T-cell (primary cell): ENCODE measurements around the gene CD180. TPM values are rescaled to one million over a fixed set of nuclear protein-coding genes. Genes with fewer than 3 reads are reported as not detected.

Experiments
- ATAC-seq, 4 experiments: fragments of 200-7000 bp in 3 of 4; fragments of 150-1000 bp in 1 of 4; cut with Tn5 transposase; replicated peaks in 1 of 4; 1 replicate in 3 of 4; 2 replicates in 1 of 4; pipeline ENCODE4 v1.10.0; 2021; ENCODE audit warnings: moderate library complexity in 3 of 4, mild to moderate bottlenecking in 2 of 4, moderate number of reproducible peaks in 1 of 4
- CTCF ChIA-PET, 2 donors: fragments of 300-600 bp; sonication (Branson Sonifier 250); formaldehyde crosslinking; loops; one replicate each; lab custom pipeline; 2022; ENCODE audit warnings: antibody characterized with exemption in 2 of 2; lab: Charles Lee
- POLR2A ChIA-PET, 2 donors: fragments of 300-600 bp; sonication (Branson Sonifier 250); formaldehyde crosslinking; loops; one replicate each; lab custom pipeline; 2022; ENCODE audit warnings: antibody characterized with exemption in 2 of 2; lab: Charles Lee
- DNase-seq, 35 experiments: peaks; one replicate each; pipeline versions ENCODE4 v3.0.0 to v3.0.0-alpha.2; 2013 to 2023
- H3K27ac ChIP-seq: one replicate; pipeline ENCODE4 v1.5.1; 2013; ENCODE audit warnings: low read length
- H3K27me3 ChIP-seq, 2 experiments: replicated peaks in 1 of 2; 1 replicate in 1 of 2; 2 replicates in 1 of 2; pipeline versions ENCODE4 v1.6.1 to v1.7.0; 2013; ENCODE audit warnings: low read length in 1 of 2, mixed read lengths in 1 of 2; ENCODE audit not compliant: control insufficient read depth in 2 of 2, insufficient read depth in 2 of 2; ENCODE audit errors: extremely low read depth in 1 of 2
- H3K36me3 ChIP-seq, 2 donors: 1 replicate in 1 of 2; 2 replicates in 1 of 2; pipeline versions ENCODE4 v1.6.1 to v1.7.0; 2013; ENCODE audit warnings: low read length in 1 of 2; ENCODE audit not compliant: control insufficient read depth in 2 of 2, insufficient read depth in 1 of 2; ENCODE audit errors: extremely low read depth in 1 of 2
- H3K4me1 ChIP-seq, 2 experiments: 1 replicate in 1 of 2; 2 replicates in 1 of 2; pipeline versions ENCODE4 v1.6.1 to v1.7.0; 2013; ENCODE audit warnings: low read length in 2 of 2, mixed read lengths in 1 of 2; ENCODE audit not compliant: insufficient read depth in 2 of 2, control insufficient read depth in 1 of 2; ENCODE audit errors: extremely low read depth in 1 of 2
- H3K4me3 ChIP-seq, 2 donors: 1 replicate in 1 of 2; 2 replicates in 1 of 2; pipeline versions ENCODE4 v1.5.1 to v1.7.0; 2013; ENCODE audit warnings: mild to moderate bottlenecking in 2 of 2, low read length in 1 of 2, moderate library complexity in 1 of 2; ENCODE audit not compliant: control insufficient read depth in 1 of 2; ENCODE audit errors: extremely low read depth in 1 of 2
- H3K9me3 ChIP-seq: 2 replicates; pipeline ENCODE4 v1.7.0; 2013
- H3K27ac Mint-ChIP-seq, 2 donors: one replicate each; pipeline ENCODE4 v1.8.0; 2020 to 2021; ENCODE audit warnings: mild to moderate bottlenecking in 2 of 2, mixed read lengths in 2 of 2
- H3K27me3 Mint-ChIP-seq, 2 donors: one replicate each; pipeline ENCODE4 v1.8.0; 2021 to 2022; ENCODE audit warnings: mixed read lengths in 2 of 2
- H3K36me3 Mint-ChIP-seq: one replicate; pipeline ENCODE4 v1.8.0; 2021; ENCODE audit warnings: mixed read lengths
- H3K4me1 Mint-ChIP-seq, 3 donors: one replicate each; pipeline ENCODE4 v1.8.0; 2020 to 2022; ENCODE audit warnings: mixed read lengths in 3 of 3, mild to moderate bottlenecking in 1 of 3
- H3K4me3 Mint-ChIP-seq, 3 donors: one replicate each; pipeline ENCODE4 v1.8.0; 2020 to 2022; ENCODE audit warnings: mild to moderate bottlenecking in 3 of 3, mixed read lengths in 3 of 3, moderate library complexity in 3 of 3
- H3K9me3 Mint-ChIP-seq, 3 donors: one replicate each; pipeline ENCODE4 v1.8.0; 2020 to 2022; ENCODE audit warnings: mixed read lengths in 3 of 3
- WGBS: methylation state at CpG from one replicate; pipeline ENCODE4 v1.1.5; 2013; ENCODE audit warnings: missing lambda C conversion rate; ENCODE audit not compliant: insufficient coverage; 5-methylcytosine and 5-hydroxymethylcytosine counted together
- total RNA-seq, 35 experiments: library from RNA in 6 of 35; stranded (reverse) in 6 of 35; fragments of 120-200 nt in 1 of 35; gene quantifications; one replicate each; pipeline versions ENCODE4 v1.2.1 to v1.2.4 and lab custom pipeline; 2013 to 2026

The CD180 gene
- total RNA-seq, 5 donors from 2014 or later (not counting 1 experiment from before 2014, with no cell fraction given) = 0.16 to 1.3 (median 0.73) TPM

- Mint-ChIP-seq H3K4me1 (peaks cover 72 to 86% (median 75%) of the 10 kb centered on the region in 3 donors), H3K36me3 (peaks cover 32% of the 10 kb centered on the region), H3K27me3 (no peaks in the 10 kb centered on the region), H3K9me3 (no peaks in the 10 kb centered on the region), H3K27ac (peak overlapping the region; percentile 99), H3K4me3 (peak overlapping the region; percentile 81 to 87 (median 84))
- 85% methylated on average over 12 of the region's 17 CpGs for WGBS
- Histone ChIP-seq H3K9me3 (no peaks in the 10 kb centered on the region), H3K27ac (peak overlapping the region; percentile 95), H3K36me3 (peaks cover 19 to 21% of the 10 kb centered on the region in 2 donors), H3K4me3 (peak overlapping the region; percentile 17 to 72), H3K4me1 (peaks cover 43 to 59% of the 10 kb centered on the region in 2 experiments), H3K27me3 (no peaks in the 10 kb centered on the region)
- POLR2A ChIA-PET = interaction anchor here (0.7 kb wide), 2 partner anchors 51 to 332 kb away, joined by 3 read pairs; no protein-coding TSS in a partner anchor
- DNase-seq (no peak), ATAC-seq (no peak)
- CTCF ChIA-PET = interaction anchor here (1.0 to 6.2 kb wide), 3 partner anchors 38 to 43 kb away, joined by 4 to 119 read pairs (median 5); no protein-coding TSS in a partner anchor
Observed at GRCh38 chr5:67164856-67165525, 31.6 kb downstream of the CD180 start.

GRCh38 chr5:67163863-67164595 is 32.6 kb downstream of the CD180 start:
- Histone ChIP-seq H3K36me3 (peaks cover 19 to 21% of the 10 kb centered on the region in 2 donors), H3K27me3 (no peaks in the 10 kb centered on the region), H3K4me1 (peaks cover 51 to 66% of the 10 kb centered on the region in 2 experiments), H3K27ac (peak overlapping the region; percentile 95), H3K9me3 (no peaks in the 10 kb centered on the region), H3K4me3 (peak overlapping the region; percentile 17 to 72)
- Mint-ChIP-seq H3K36me3 (peaks cover 32% of the 10 kb centered on the region), H3K9me3 (no peaks in the 10 kb centered on the region), H3K27ac (peak overlapping the region; percentile 99), H3K4me1 (peaks cover 80 to 92% (median 84%) of the 10 kb centered on the region in 3 donors), H3K27me3 (no peaks in the 10 kb centered on the region), H3K4me3 (peak overlapping the region; percentile 39 to 87 (median 84))
- ATAC-seq (no peak), DNase-seq (no peak)
- WGBS = 94% methylated on average over 26 of the region's 33 CpGs
- ChIA-PET CTCF (interaction anchor here (1.2 to 6.2 kb wide), 2 partner anchors 43 to 44 kb away, joined by 5 to 119 read pairs; no protein-coding TSS in a partner anchor), POLR2A (interaction anchor here (0.7 kb wide), 2 partner anchors 51 to 331 kb away, joined by 3 read pairs; no protein-coding TSS in a partner anchor)

GRCh38 chr5:67163231-67163756 is 33.3 kb downstream of the CD180 start:
- Mint-ChIP-seq H3K4me3 (peak overlapping the region in 2 of 3 donors; percentile 84 to 87), H3K27me3 (no peaks in the 10 kb centered on the region), H3K9me3 (no peaks in the 10 kb centered on the region), H3K36me3 (peaks cover 32% of the 10 kb centered on the region), H3K27ac (peak overlapping the region; percentile 94 to 95), H3K4me1 (peaks cover 83 to 92% (median 84%) of the 10 kb centered on the region in 3 donors)
- POLR2A ChIA-PET = no interaction called here
- Histone ChIP-seq H3K4me3 (peak overlapping the region in 1 of 2 donors; percentile 72), H3K36me3 (peaks cover 19 to 21% of the 10 kb centered on the region in 2 donors), H3K4me1 (peaks cover 53 to 70% of the 10 kb centered on the region in 2 experiments), H3K27me3 (no peaks in the 10 kb centered on the region), H3K27ac (peak overlapping the region; percentile 95), H3K9me3 (no peaks in the 10 kb centered on the region)
- DNase-seq = no peak
- WGBS = 97% methylated on average over 43 of the region's 44 CpGs
- CTCF ChIA-PET = interaction anchor here (0.8 to 6.2 kb wide), 8 partner anchors 17 to 83 kb away, joined by 3 to 119 read pairs (median 5); no protein-coding TSS in a partner anchor
- no peak for ATAC-seq

DNA sequence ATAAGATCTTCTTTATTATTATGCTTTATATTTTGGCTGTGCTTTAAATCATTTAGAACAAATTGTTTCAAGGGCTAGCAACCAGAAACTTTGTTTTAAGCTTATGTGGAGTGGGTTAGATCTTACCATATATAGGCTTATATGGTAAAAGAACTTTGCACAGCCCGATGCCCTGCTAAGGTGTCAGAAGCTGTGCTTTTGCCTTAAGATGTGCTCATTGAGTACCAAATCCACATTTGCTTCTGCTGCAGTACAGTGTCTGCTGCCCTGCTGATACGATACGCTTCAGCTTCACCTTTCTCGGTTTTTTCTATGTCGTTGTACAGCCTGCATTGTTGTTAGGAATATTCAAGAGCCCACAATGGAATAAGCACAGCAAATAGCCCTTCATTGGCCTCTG is 34.8 kb downstream of the CD180 start:
- Mint-ChIP-seq H3K36me3 (peaks cover 25% of the 10 kb centered on the region), H3K4me3 (peak overlapping the region; percentile 17 to 87 (median 52)), H3K27ac (peak overlapping the region; percentile 94 to 95), H3K9me3 (no peaks in the 10 kb centered on the region), H3K27me3 (no peaks in the 10 kb centered on the region), H3K4me1 (peaks cover 80 to 91% (median 81%) of the 10 kb centered on the region in 3 donors)
- H3K9me3 ChIP-seq = no peaks in the 10 kb centered on the region
- H3K27me3 ChIP-seq = no peaks in the 10 kb centered on the region
- CTCF ChIA-PET = interaction anchor here (1.0 to 3.3 kb wide), 6 partner anchors 19 to 1091 kb away, joined by 3 to 27 read pairs (median 6); no protein-coding TSS in a partner anchor
- H3K27ac ChIP-seq = peak overlapping the region; percentile 57
- peaks cover 19 to 21% of the 10 kb centered on the region in 2 donors for H3K36me3 ChIP-seq
- POLR2A ChIA-PET = interaction anchor here (0.6 to 1.7 kb wide), 5 partner anchors 19 to 1270 kb away, joined by 3 to 9 read pairs (median 3); no protein-coding TSS in a partner anchor
- DNase-seq (no peak), ATAC-seq (no peak)
- H3K4me3 ChIP-seq = peak overlapping the region in 1 of 2 donors; percentile 6
- WGBS = no CpG with 5 or more reads among the region's 5 CpGs
- H3K4me1 ChIP-seq = peaks cover 41 to 71% of the 10 kb centered on the region in 2 experiments

DNA sequence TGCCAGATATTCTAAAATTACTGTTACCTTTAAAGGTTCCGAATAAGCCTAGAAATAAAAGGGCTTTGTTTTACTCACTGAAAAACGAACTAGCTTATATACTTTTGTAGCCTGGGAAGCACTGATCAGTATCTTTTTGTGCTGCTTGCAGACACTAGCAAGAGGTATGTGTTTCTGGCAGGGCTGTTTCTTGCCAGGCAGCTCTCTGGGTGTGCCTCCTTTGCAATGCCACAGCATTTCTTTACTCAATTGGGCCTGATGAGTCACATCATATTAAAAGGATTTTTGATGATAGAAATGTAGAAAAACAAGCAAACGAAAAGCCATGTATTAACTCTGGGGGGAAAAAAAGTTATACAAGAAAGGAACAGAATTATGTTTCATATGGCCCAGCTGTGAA is 35.6 kb downstream of the CD180 start:
- DNase-seq (peak in 29 of 35 experiments; percentile 9 to 67 (median 36)), ATAC-seq (peak; percentile 52 to 78 (median 76))
- WGBS = no CpG with 5 or more reads among the region's 3 CpGs
- H3K4me1 ChIP-seq = peaks cover 37 to 64% of the 10 kb centered on the region in 2 experiments
- no peaks in the 10 kb centered on the region for H3K9me3 ChIP-seq
- H3K36me3 ChIP-seq = peaks cover 19 to 21% of the 10 kb centered on the region in 2 donors
- no peak overlapping the region for H3K4me3 ChIP-seq
- peaks cover 25% of the 10 kb centered on the region for H3K36me3 Mint-ChIP-seq
- H3K27ac Mint-ChIP-seq = peak overlapping the region; percentile 94 to 95
- no peaks in the 10 kb centered on the region for H3K9me3 Mint-ChIP-seq
- H3K27me3 ChIP-seq = no peaks in the 10 kb centered on the region
- peaks cover 82 to 93% (median 83%) of the 10 kb centered on the region in 3 donors for H3K4me1 Mint-ChIP-seq
- CTCF ChIA-PET = interaction anchor here (0.7 to 3.3 kb wide), 5 partner anchors 47 to 1092 kb away, joined by 4 to 27 read pairs (median 7); no protein-coding TSS in a partner anchor
- peak overlapping the region; percentile 57 for H3K27ac ChIP-seq
- H3K4me3 Mint-ChIP-seq = peak overlapping the region; percentile 47 to 87 (median 52)
- H3K27me3 Mint-ChIP-seq = no peaks in the 10 kb centered on the region
- POLR2A ChIA-PET = interaction anchor here (0.6 to 1.7 kb wide), 6 partner anchors 21 to 1271 kb away, joined by 3 to 7 read pairs (median 3); no protein-coding TSS in a partner anchor
